HepG2 (cell line): Measurements from ENCODE around the gene SLC29A1. TPM values are rescaled to one million over a fixed set of nuclear protein-coding genes. Genes with fewer than 3 reads are reported as not detected.

Source experiments
- ATAC-seq: fragments of 200-7000 bp; cut with Tn5 transposase; 3 replicates; pipeline ENCODE4 v1.9.1; 2020; ENCODE audit warnings: mild to moderate bottlenecking, moderate library complexity
- BruUV-seq: library from RNA; stranded (reverse); fragments of 400-500 nt; replicated peaks from 2 replicates; lab custom pipeline; 2021; lab: Mats Ljungman, UMichigan
- CTCF ChIA-PET: fragments of 300-600 bp; formaldehyde crosslinking; extraction: SDS; loops from one replicate; lab custom pipeline; 2021; ENCODE audit warnings: low total read pairs, inconsistent platforms, low intra/inter-chr PET ratio; lab: Yijun Ruan, JAX
- POLR2A ChIA-PET: fragments of 350-600 bp; sonication (Branson Sonifier 250); formaldehyde crosslinking; loops from one replicate; lab custom pipeline; 2020; ENCODE audit warnings: antibody characterized with exemption, inconsistent platforms; lab: Yijun Ruan, JAX
- DNase-seq: peaks from one replicate; pipeline ENCODE4 v3.0.0-alpha.2; 2015; ENCODE audit warnings: low spot score
- FAIRE-seq: peaks from 3 replicates; lab custom pipeline; 2011; peaks lifted over from hg19 to GRCh38; lab: Jason Lieb, UNC
- H2AFZ ChIP-seq: one replicate; pipeline ENCODE4 v1.6.1; 2011; ENCODE audit warnings: low read length, inconsistent platforms
- H3K27ac ChIP-seq: fragments of 300-600 bp; 3 replicates; pipeline ENCODE4 v1.8.0; 2011; ENCODE audit warnings: mixed run types, mild to moderate bottlenecking, mixed read lengths, low read length, inconsistent platforms; ENCODE audit not compliant: insufficient read depth; ENCODE audit errors: extremely low read length
- H3K27me3 ChIP-seq, 2 experiments: fragments of 200-600 bp in 1 of 2; 2 replicates in 1 of 2; 3 replicates in 1 of 2; pipeline versions ENCODE4 v1.6.0 to v1.8.0; 2011; ENCODE audit warnings: low read length in 2 of 2, mild to moderate bottlenecking in 2 of 2, moderate library complexity in 2 of 2, inconsistent platforms in 1 of 2; ENCODE audit not compliant: insufficient read depth in 2 of 2, control insufficient read depth in 1 of 2
- H3K36me3 ChIP-seq, 2 experiments: fragments of 200-600 bp in 1 of 2; replicated peaks in 1 of 2; 2 replicates in 1 of 2; 3 replicates in 1 of 2; pipeline versions ENCODE4 v1.5.1 to v1.8.0; 2011; ENCODE audit warnings: low read length in 2 of 2, inconsistent platforms in 1 of 2; ENCODE audit not compliant: insufficient read depth in 2 of 2, control insufficient read depth in 1 of 2
- H3K4me1 ChIP-seq: 2 replicates; pipeline ENCODE4 v1.5.1; 2012; ENCODE audit warnings: low read length, inconsistent platforms; ENCODE audit not compliant: insufficient read depth
- H3K4me2 ChIP-seq: 2 replicates; pipeline ENCODE4 v1.6.0; 2011; ENCODE audit warnings: low read depth, low read length, inconsistent platforms
- H3K4me3 ChIP-seq, 3 experiments: fragments of 200-600 bp in 1 of 3; sonication (generic), shearing (Covaris generic) in 1 of 3; replicated peaks in 1 of 3; 2 replicates each; pipeline ENCODE4 v1.5.1; 2011 to 2016; ENCODE audit warnings: low read length in 3 of 3, inconsistent platforms in 2 of 3, low read depth in 2 of 3, mild to moderate bottlenecking in 2 of 3, control low read depth in 1 of 3, mixed read lengths in 1 of 3; ENCODE audit not compliant: insufficient read depth in 1 of 3
- H3K79me2 ChIP-seq: one replicate; pipeline ENCODE4 v1.6.1; 2011; ENCODE audit warnings: low read length, inconsistent platforms; ENCODE audit not compliant: insufficient read depth
- H3K9ac ChIP-seq: 2 replicates; pipeline ENCODE4 v1.6.0; 2011; ENCODE audit warnings: mild to moderate bottlenecking, low read depth, low read length, inconsistent platforms; ENCODE audit not compliant: insufficient read depth
- H3K9me3 ChIP-seq: 2 replicates; pipeline ENCODE4 v1.5.1; 2012; ENCODE audit warnings: mild to moderate bottlenecking, low read length
- H4K20me1 ChIP-seq: 2 replicates; pipeline ENCODE4 v1.6.0; 2011; ENCODE audit warnings: inconsistent platforms, mild to moderate bottlenecking, low read length, moderate library complexity; ENCODE audit not compliant: insufficient read depth
- FUBP1 ChIP-seq: sonication (generic); formaldehyde crosslinking; IDR thresholded peaks from 2 replicates; pipeline ENCODE4 v1.5.1; 2020; ENCODE audit warnings: missing genetic modification reagents, mild to moderate bottlenecking, borderline replicate concordance
- IRF9 ChIP-seq: sonication (generic); formaldehyde crosslinking; IDR thresholded peaks from 2 replicates; pipeline ENCODE4 v1.8.0; 2022; ENCODE audit warnings: missing genetic modification reagents, mild to moderate bottlenecking, borderline replicate concordance
- TCF12 ChIP-seq, 2 experiments: fragments of 450-650 bp in 1 of 2; sonication (generic) in 1 of 2; formaldehyde crosslinking in 1 of 2; IDR thresholded peaks; 2 replicates each; pipeline versions ENCODE4 v1.6.1 to v1.8.0; 2017 to 2022; ENCODE audit warnings: antibody characterized with exemption in 1 of 2, mild to moderate bottlenecking in 1 of 2, missing genetic modification reagents in 1 of 2, moderate library complexity in 1 of 2
- TCF7 ChIP-seq: sonication (generic); IDR thresholded peaks from 2 replicates; pipeline ENCODE4 v1.6.1; 2016; ENCODE audit warnings: antibody characterized with exemption, low read depth
- ZKSCAN1 ChIP-seq: fragments of 150-350 bp; IDR thresholded peaks from 2 replicates; pipeline ENCODE4 v1.6.1; 2014; ENCODE audit warnings: low read length
- ZMYM4 ChIP-seq: sonication (generic); formaldehyde crosslinking; IDR thresholded peaks from 2 replicates; pipeline ENCODE4 v1.8.1; 2023; ENCODE audit warnings: mild to moderate bottlenecking, missing genetic modification reagents
- ZNF136 ChIP-seq: sonication (generic); formaldehyde crosslinking; IDR thresholded peaks from 2 replicates; pipeline ENCODE4 v1.8.1; 2022; ENCODE audit warnings: low read depth, mild to moderate bottlenecking, moderate library complexity, missing genetic modification reagents
- ZNF383 ChIP-seq: sonication (generic); formaldehyde crosslinking; IDR thresholded peaks from 2 replicates; pipeline ENCODE4 v1.4.0; 2020; ENCODE audit warnings: missing genetic modification reagents, mild to moderate bottlenecking, borderline replicate concordance
- ZNF432 ChIP-seq: sonication (generic); formaldehyde crosslinking; IDR thresholded peaks from 2 replicates; pipeline ENCODE4 v1.5.0; 2020; ENCODE audit warnings: missing genetic modification reagents, mild to moderate bottlenecking, borderline replicate concordance
- ZNF558 ChIP-seq: sonication (generic); formaldehyde crosslinking; IDR thresholded peaks from 2 replicates; pipeline ENCODE4 v1.9.0; 2022; ENCODE audit warnings: mild to moderate bottlenecking, missing genetic modification reagents, borderline replicate concordance
- ZNF703 ChIP-seq: sonication (generic); formaldehyde crosslinking; IDR thresholded peaks from 2 replicates; pipeline ENCODE4 v1.5.1; 2020; ENCODE audit warnings: missing genetic modification reagents, mild to moderate bottlenecking, moderate library complexity, borderline replicate concordance
- ZNF775 ChIP-seq: sonication (generic); formaldehyde crosslinking; IDR thresholded peaks from 2 replicates; pipeline ENCODE4 v1.4.0; 2020; ENCODE audit warnings: missing genetic modification reagents, mild to moderate bottlenecking, moderate library complexity, borderline replicate concordance
- WGBS: methylation state at CpG from one replicate; pipeline ENCODE4 v1.1.6; 2017; ENCODE audit warnings: low lambda C conversion rate; 5-methylcytosine and 5-hydroxymethylcytosine counted together
- in situ Hi-C: cut with HindIII; loops from 2 replicates; pipeline ENCODE4 v1.10.0; 2017; ENCODE audit warnings: low pct_unique_long_range_greater_than_20kb; ENCODE audit not compliant: extremely low pct_ligation_motif_present
- intact Hi-C: fragments of 100-400 bp; cut with micrococcal nuclease; formaldehyde crosslinking; loops from one replicate; pipeline ENCODE4 v1.10.0; 2022; ENCODE audit not compliant: unreplicated experiment
- polyA plus RNA-seq, 8 experiments: library from polyadenylated mRNA; depleted of rRNA in 3 of 8; stranded (reverse) in 7 of 8; unstranded in 1 of 8; fragments of >200 nt; fragmentation: Illumina TruSeq in 4 of 8; extraction: Trizol in 4 of 8; gene quantifications; 2 replicates each; pipeline versions ENCODE4 v1.2.1 to v1.2.3, GENCODE V29; 2011 to 2016; ENCODE audit warnings: low read depth in 4 of 8, missing spikeins in 1 of 8, mixed read lengths in 1 of 8; ENCODE audit not compliant: insufficient read depth in 1 of 8
- total RNA-seq, 5 experiments: library from RNA; depleted of rRNA; stranded (reverse); fragments of >200 nt; fragmentation: Illumina TruSeq; extraction: Trizol; gene quantifications; 2 replicates each; pipeline ENCODE4 v1.2.3, GENCODE V29; 2016; ENCODE audit warnings: low read depth in 1 of 5

The SLC29A1 gene
- total and polyA plus RNA-seq, 2 of the 13 experiments (the other 11 are each of a cell fraction or from before 2014, with no cell fraction given): 43.2 to 106 TPM

GRCh38 chr6:44255105-44255808 is 31.9 kb downstream of the SLC29A1 start (continued):
- no peak for TF ChIP-seq ZNF775 (CRISPR knock-in tag)
- no peak for TF ChIP-seq ZKSCAN1

GRCh38 chr6:44255871-44256774 is 32.7 kb downstream of the SLC29A1 start:
- Histone ChIP-seq H3K36me3 (peaks cover 30 to 57% of the 10 kb centered on the region in 2 experiments), H3K4me3 (peak overlapping the region; percentile 66 to 84 (median 71)), H3K27me3 (no peaks in the 10 kb centered on the region; a peak in 1 of 5 replicates), H4K20me1 (peaks cover 54% of the 10 kb centered on the region), H2AFZ (no peak overlapping the region), H3K9me3 (no peaks in the 10 kb centered on the region), H3K9ac (peak overlapping the region; percentile 92), H3K79me2 (peaks cover 22% of the 10 kb centered on the region), H3K4me1 (peaks cover 61% of the 10 kb centered on the region), H3K27ac (peak overlapping the region; percentile 93), H3K4me2 (peak overlapping the region; percentile 96)
- FAIRE-seq: no peak
- WGBS: 21% methylated on average over 14 of the region's 15 CpGs
- intact Hi-C loops: no loop called here
- TSS peak; percentile 40 for BruUV-seq
- POLR2A ChIA-PET: interaction anchor here (0.6 to 6.0 kb wide), 30 partner anchors 8 to 627 kb away, joined by 3 to 264 read pairs (median 5); partner anchors contain the start of genes AARS2, CDC5L, GTPBP2 and HSP90AB1
- ATAC-seq: peak; percentile 35
- CTCF ChIA-PET: no interaction called here
- in situ Hi-C loops: no loop called here
- DNase-seq: no peak
- TF ChIP-seq ZNF136 (CRISPR knock-in tag): peak; percentile 84; the same call in 1 of the 2 replicates
- no peak for TF ChIP-seq TCF7
- 0 out of 2 replicates have a peak, but pooled peaks have one; percentile 15 for TF ChIP-seq ZMYM4 (CRISPR knock-in tag)
- TF ChIP-seq ZNF383 (CRISPR knock-in tag): 0 out of 2 replicates have a peak, but pooled peaks have one; percentile 1
- 0 out of 2 replicates have a peak, but pooled peaks have one; percentile 18 for TF ChIP-seq ZNF558 (CRISPR knock-in tag)
- 0 out of 2 replicates have a peak, but pooled peaks have one; percentile 38 for TF ChIP-seq FUBP1 (CRISPR knock-in tag)
- 0 out of 2 replicates have a peak, but pooled peaks have one; percentile 14 for TF ChIP-seq IRF9 (CRISPR knock-in tag)
- no peak for TF ChIP-seq ZNF432 (CRISPR knock-in tag)
- 0 out of 2 replicates have a peak, but pooled peaks have one; percentile 9 for TF ChIP-seq ZNF703
- no peak for TF ChIP-seq TCF12 (IDR thresholded peaks at IDR 0.05)
- peak; percentile 46; the same call in 1 of the 2 replicates for TF ChIP-seq TCF12 (CRISPR knock-in tag; IDR thresholded peaks at IDR 0.05)
